Glomerular visceral epithelial cell (primary cell): ENCODE data around the gene HELZ2.

Experiments used
- DNase-seq: peaks from one replicate; pipeline ENCODE4 v3.0.0-alpha.2; 2016; ENCODE audit errors: extremely low spot score

Gene HELZ2

DNA sequence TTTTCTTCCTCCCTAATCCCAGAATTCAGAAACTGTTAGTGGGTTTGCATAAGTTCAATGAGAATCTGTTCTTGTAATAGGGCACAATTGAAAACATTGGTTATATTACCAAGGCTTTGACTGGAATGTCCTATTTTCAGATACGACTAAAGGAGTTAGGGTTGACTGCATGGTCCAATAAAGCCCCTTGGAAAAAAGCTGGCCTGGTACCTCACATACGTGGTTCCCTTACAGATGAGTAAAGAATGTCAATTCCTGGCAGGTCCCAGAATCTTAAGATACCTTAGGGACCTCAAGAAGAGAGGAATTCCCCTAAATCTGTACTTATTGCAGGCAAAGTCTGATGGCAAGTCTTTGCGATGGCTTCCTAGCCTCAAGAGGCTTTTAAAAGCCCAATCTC, 48.9 kb downstream of the HELZ2 start:
- DNase-seq: no peak
